Caco-2 (cell line): ENCODE results near the gene ABHD16A. TPM values are rescaled to one million over a fixed set of nuclear protein-coding genes. Genes with fewer than 3 reads are reported as not detected.

Source experiments
- BruUV-seq: library from RNA; stranded (reverse); fragments of 400-500 nt; replicated peaks from 2 replicates; lab custom pipeline; 2021; lab: Mats Ljungman, UMichigan
- CTCF ChIA-PET: fragments of 300-600 bp; sonication (Branson Sonifier 250); formaldehyde crosslinking; loops from one replicate; lab custom pipeline; 2022; ENCODE audit warnings: antibody characterized with exemption; lab: Charles Lee
- POLR2A ChIA-PET: fragments of 300-600 bp; sonication (Branson Sonifier 250); formaldehyde crosslinking; loops from one replicate; lab custom pipeline; 2022; ENCODE audit warnings: antibody characterized with exemption; lab: Charles Lee
- DNase-seq, 2 experiments: peaks; one replicate each; pipeline versions ENCODE4 v3.0.0 to v3.0.0-alpha.2; 2020 to 2022
- H3K27me3 ChIP-seq: replicated peaks from 2 replicates; pipeline ENCODE4 v1.6.0; 2011; ENCODE audit warnings: low read length; ENCODE audit not compliant: control insufficient read depth, insufficient read depth
- H3K36me3 ChIP-seq: 2 replicates; pipeline ENCODE4 v1.5.1; 2011; ENCODE audit warnings: low read length; ENCODE audit not compliant: control insufficient read depth, insufficient read depth
- H3K4me1 ChIP-seq: fragments of 250-450 bp; sonication (Bioruptor Pico); 2 replicates; pipeline ENCODE4 v1.5.1; 2020; ENCODE audit warnings: mild to moderate bottlenecking
- H3K4me3 ChIP-seq: 2 replicates; pipeline ENCODE4 v1.5.1; 2011; ENCODE audit warnings: low read depth, mild to moderate bottlenecking, control low read depth, low read length
- H3K9me3 ChIP-seq: fragments of 250-450 bp; sonication (Bioruptor Pico); 2 replicates; pipeline ENCODE4 v1.5.1; 2020; ENCODE audit warnings: mild to moderate bottlenecking, moderate library complexity
- H3K27ac Mint-ChIP-seq: one replicate; pipeline ENCODE4 v1.8.0; 2022; ENCODE audit warnings: mixed read lengths; ENCODE audit not compliant: unreplicated experiment
- H3K27me3 Mint-ChIP-seq: one replicate; pipeline ENCODE4 v1.8.0; 2022; ENCODE audit warnings: mixed read lengths; ENCODE audit not compliant: insufficient read depth, unreplicated experiment
- H3K36me3 Mint-ChIP-seq: one replicate; pipeline ENCODE4 v1.8.0; 2022; ENCODE audit warnings: mild to moderate bottlenecking, mixed read lengths; ENCODE audit not compliant: insufficient read depth, unreplicated experiment
- H3K4me1 Mint-ChIP-seq: one replicate; pipeline ENCODE4 v1.8.0; 2022; ENCODE audit warnings: low read depth, mixed read lengths; ENCODE audit not compliant: unreplicated experiment
- H3K4me3 Mint-ChIP-seq: one replicate; pipeline ENCODE4 v1.8.0; 2022; ENCODE audit warnings: mild to moderate bottlenecking, moderate library complexity, mixed read lengths; ENCODE audit not compliant: unreplicated experiment
- H3K9me3 Mint-ChIP-seq: one replicate; pipeline ENCODE4 v1.8.0; 2022; ENCODE audit warnings: mixed read lengths; ENCODE audit not compliant: unreplicated experiment
- intact Hi-C: fragments of 100-400 bp; cut with micrococcal nuclease; formaldehyde crosslinking; loops from one replicate; pipeline ENCODE4 v1.10.0; 2022; ENCODE audit not compliant: unreplicated experiment
- total RNA-seq: library from RNA; stranded (reverse); gene quantifications from 2 replicates; pipeline ENCODE4 v1.2.3, GENCODE V29; 2022
- TF ChIP-seq, protein P1 (sequence below), 2 experiments: fragments of 200-600 bp in 1 of 2; IDR thresholded peaks; 1 replicate in 1 of 2; 2 replicates in 1 of 2; pipeline versions ENCODE4 v1.5.1 to v1.8.0; 2011 to 2022; ENCODE audit warnings: antibody characterized with exemption in 1 of 2, control low read depth in 1 of 2, inconsistent platforms in 1 of 2, low read depth in 1 of 2, low read length in 1 of 2, mild to moderate bottlenecking in 1 of 2, moderate library complexity in 1 of 2; ENCODE audit not compliant: insufficient read depth in 1 of 2, severe bottlenecking in 1 of 2, unreplicated experiment in 1 of 2

The ABHD16A gene
- total RNA-seq, 1 experiment from 2014 or later: 62.7 TPM

- Mint-ChIP-seq H3K27ac (peak overlapping the region; percentile 98), H3K4me1 (peaks cover 50% of the 10 kb centered on the region)
These were observed 11.0 kb upstream of the ABHD16A start for GRCh38 chr6:31713991-31714684.

DNA sequence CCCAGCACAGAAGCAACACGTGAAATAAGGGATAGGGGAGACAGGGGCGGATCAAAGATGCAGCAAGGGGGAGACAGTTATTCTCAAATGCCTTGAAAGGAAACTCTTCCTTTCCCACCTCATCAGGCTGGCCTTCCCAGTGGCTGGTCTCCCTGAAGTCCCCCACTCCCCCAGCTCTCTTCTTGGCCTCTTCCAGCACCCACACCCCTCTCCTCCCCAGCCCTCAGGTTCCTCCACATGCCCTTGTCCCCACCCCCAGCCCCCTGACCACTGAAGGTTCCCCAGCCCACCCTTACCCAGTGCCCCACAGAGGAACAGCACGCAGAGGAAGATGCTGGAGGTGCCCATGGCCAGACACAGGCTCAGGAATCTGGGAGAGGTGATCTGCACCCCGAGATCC is 10.3 kb upstream of the ABHD16A start:
- BruUV-seq: no TSS peak
- no peak for DNase-seq
- H3K27ac Mint-ChIP-seq: peak overlapping the region; percentile 98

More at GRCh38 chr6:31713991-31714684, 11.0 kb upstream of the ABHD16A start:
- H3K27me3 Mint-ChIP-seq: no peaks in the 10 kb centered on the region
- Histone ChIP-seq H3K36me3 (no peaks in the 10 kb centered on the region), H3K4me3 (0 out of 2 replicates have a peak overlapping the region, but pooled peaks have one; percentile 5), H3K9me3 (no peaks in the 10 kb centered on the region), H3K4me1 (peaks cover 44% of the 10 kb centered on the region), H3K27me3 (no peaks in the 10 kb centered on the region)
- H3K4me3 Mint-ChIP-seq: peak overlapping the region; percentile 65
- TF ChIP-seq, protein P1, sequence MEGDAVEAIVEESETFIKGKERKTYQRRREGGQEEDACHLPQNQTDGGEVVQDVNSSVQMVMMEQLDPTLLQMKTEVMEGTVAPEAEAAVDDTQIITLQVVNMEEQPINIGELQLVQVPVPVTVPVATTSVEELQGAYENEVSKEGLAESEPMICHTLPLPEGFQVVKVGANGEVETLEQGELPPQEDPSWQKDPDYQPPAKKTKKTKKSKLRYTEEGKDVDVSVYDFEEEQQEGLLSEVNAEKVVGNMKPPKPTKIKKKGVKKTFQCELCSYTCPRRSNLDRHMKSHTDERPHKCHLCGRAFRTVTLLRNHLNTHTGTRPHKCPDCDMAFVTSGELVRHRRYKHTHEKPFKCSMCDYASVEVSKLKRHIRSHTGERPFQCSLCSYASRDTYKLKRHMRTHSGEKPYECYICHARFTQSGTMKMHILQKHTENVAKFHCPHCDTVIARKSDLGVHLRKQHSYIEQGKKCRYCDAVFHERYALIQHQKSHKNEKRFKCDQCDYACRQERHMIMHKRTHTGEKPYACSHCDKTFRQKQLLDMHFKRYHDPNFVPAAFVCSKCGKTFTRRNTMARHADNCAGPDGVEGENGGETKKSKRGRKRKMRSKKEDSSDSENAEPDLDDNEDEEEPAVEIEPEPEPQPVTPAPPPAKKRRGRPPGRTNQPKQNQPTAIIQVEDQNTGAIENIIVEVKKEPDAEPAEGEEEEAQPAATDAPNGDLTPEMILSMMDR (IDR thresholded peaks at IDR 0.05; ENCODE audit: insufficient read depth in 1 of 2, low read depth in 1 of 2, low read length in 1 of 2, severe bottlenecking in 1 of 2, unreplicated experiment in 1 of 2): no peak
- DNase-seq: peak; percentile 52 to 77
- H3K9me3 Mint-ChIP-seq: no peaks in the 10 kb centered on the region
- no TSS peak for BruUV-seq
- POLR2A ChIA-PET: interaction anchor here (0.8 to 1.9 kb wide), 6 partner anchors 11 to 149 kb away, joined by 3 to 11 read pairs (median 6); partner anchors contain the start of genes ABHD16A, CLIC1, HSPA1B and NEU1
- intact Hi-C loops: no loop called here
- CTCF ChIA-PET: interaction anchor here (0.7 to 1.7 kb wide), 5 partner anchors 15 to 93 kb away, joined by 3 to 6 read pairs (median 4); partner anchors contain the start of genes DDAH2 and LSM2
- H3K36me3 Mint-ChIP-seq: peaks cover 5% of the 10 kb centered on the region

GRCh38 chr6:31712296-31712695 is 9.2 kb upstream of the ABHD16A start:
- Mint-ChIP-seq H3K4me1 (peaks cover 32% of the 10 kb centered on the region), H3K27ac (peak overlapping the region; percentile 47), H3K36me3 (peaks cover 5% of the 10 kb centered on the region), H3K27me3 (no peaks in the 10 kb centered on the region), H3K9me3 (no peaks in the 10 kb centered on the region), H3K4me3 (peak overlapping the region; percentile 34)
- intact Hi-C loops: no loop called here
- Histone ChIP-seq H3K9me3 (no peaks in the 10 kb centered on the region), H3K36me3 (no peaks in the 10 kb centered on the region), H3K27me3 (no peaks in the 10 kb centered on the region), H3K4me1 (peaks cover 26% of the 10 kb centered on the region), H3K4me3 (no peak overlapping the region)
- ChIA-PET CTCF (interaction anchor here (1.0 kb wide), 1 partner anchor 57 kb away, joined by 3 read pairs; no protein-coding TSS in a partner anchor), POLR2A (no interaction called here)
- DNase-seq: no peak
- TF ChIP-seq, protein P1 (IDR thresholded peaks at IDR 0.05; ENCODE audit: insufficient read depth in 1 of 2, low read depth in 1 of 2, low read length in 1 of 2, severe bottlenecking in 1 of 2, unreplicated experiment in 1 of 2): no peak
- no TSS peak for BruUV-seq

More for the DNA sequence above, 10.3 kb upstream of the ABHD16A start:
- Histone ChIP-seq H3K27me3 (no peaks in the 10 kb centered on the region), H3K4me1 (peaks cover 38% of the 10 kb centered on the region), H3K4me3 (no peak overlapping the region), H3K9me3 (no peaks in the 10 kb centered on the region), H3K36me3 (no peaks in the 10 kb centered on the region)
- intact Hi-C loops: no loop called here
- Mint-ChIP-seq H3K36me3 (peaks cover 5% of the 10 kb centered on the region), H3K9me3 (no peaks in the 10 kb centered on the region), H3K27me3 (no peaks in the 10 kb centered on the region), H3K4me3 (peak overlapping the region; percentile 65), H3K4me1 (peaks cover 44% of the 10 kb centered on the region)
- CTCF ChIA-PET: interaction anchor here (1.0 to 1.7 kb wide), 4 partner anchors 16 to 93 kb away, joined by 3 to 6 read pairs (median 4); partner anchors contain the start of genes DDAH2 and LSM2
- TF ChIP-seq, protein P1 (IDR thresholded peaks at IDR 0.05; ENCODE audit: insufficient read depth in 1 of 2, low read depth in 1 of 2, low read length in 1 of 2, severe bottlenecking in 1 of 2, unreplicated experiment in 1 of 2): no peak
- POLR2A ChIA-PET: interaction anchor here (0.9 to 1.9 kb wide), 3 partner anchors 10 to 149 kb away, joined by 5 to 11 read pairs (median 7); partner anchors contain the start of genes ABHD16A and NEU1
